SK-N-SH (cell line): ENCODE measurements around the gene ADAMTS2. TPM values are rescaled to one million over a fixed set of nuclear protein-coding genes. Genes with fewer than 3 reads are reported as not detected.

ENCODE experiments used
- CTCF ChIA-PET: fragments of 300-600, 350-600 bp; formaldehyde crosslinking; extraction: SDS; loops from one replicate; lab custom pipeline; 2021; lab: Yijun Ruan, JAX
- POLR2A ChIA-PET: fragments of 350-600 bp; sonication (Branson Sonifier 250); formaldehyde crosslinking; extraction: SDS; loops from one replicate; lab custom pipeline; 2020; ENCODE audit warnings: antibody characterized with exemption, inconsistent platforms; lab: Yijun Ruan, JAX
- DNase-seq: peaks from one replicate; pipeline ENCODE4 v3.0.0; 2012
- H2AFZ ChIP-seq: fragments of 200-600 bp; sonication (generic); 2 replicates; pipeline ENCODE4 v1.8.1; 2016; ENCODE audit warnings: antibody characterized with exemption, mild to moderate bottlenecking, low read depth
- H3F3A ChIP-seq: fragments of 200-600 bp; sonication (generic); replicated peaks from 2 replicates; pipeline ENCODE3; 2016; ENCODE audit warnings: antibody characterized with exemption, mild to moderate bottlenecking; ENCODE audit not compliant: insufficient read depth
- H3K27ac ChIP-seq, 2 experiments: fragments of 200-500 bp in 1 of 2; fragments of 200-600 bp in 1 of 2; sonication (Bioruptor generic) in 1 of 2; sonication (generic), shearing (Covaris generic) in 1 of 2; 2 replicates each; pipeline versions ENCODE4 v1.5.1 to v1.6.1; 2014 to 2016; ENCODE audit warnings: low read depth in 2 of 2, inconsistent platforms in 1 of 2, low read length in 1 of 2, mild to moderate bottlenecking in 1 of 2, mixed read lengths in 1 of 2
- H3K27me3 ChIP-seq: fragments of 200-600 bp; sonication (generic), shearing (Covaris generic); 2 replicates; pipeline ENCODE4 v1.6.1; 2016; ENCODE audit warnings: mixed run types; ENCODE audit not compliant: insufficient read depth
- H3K36me3 ChIP-seq, 2 experiments: fragments of 200-500 bp in 1 of 2; fragments of 200-600 bp in 1 of 2; sonication (Bioruptor generic) in 1 of 2; sonication (generic) in 1 of 2; replicated peaks in 1 of 2; 2 replicates each; pipeline versions ENCODE3 to v1.5.1; 2014 to 2016; ENCODE audit warnings: low read length in 1 of 2, mild to moderate bottlenecking in 1 of 2; ENCODE audit not compliant: insufficient read depth in 2 of 2, control insufficient read depth in 1 of 2
- H3K4me1 ChIP-seq, 2 experiments: fragments of 200-500 bp in 1 of 2; fragments of 200-600 bp in 1 of 2; sonication (Bioruptor generic) in 1 of 2; sonication (generic), shearing (Covaris generic) in 1 of 2; 2 replicates each; pipeline versions ENCODE4 v1.5.1 to v1.6.1; 2014 to 2016; ENCODE audit warnings: low read depth in 1 of 2, low read length in 1 of 2, mixed run types in 1 of 2; ENCODE audit not compliant: insufficient read depth in 2 of 2, control insufficient read depth in 1 of 2
- H3K4me2 ChIP-seq: fragments of 200-600 bp; sonication (generic), shearing (Covaris generic); 2 replicates; pipeline ENCODE4 v1.6.1; 2017; ENCODE audit warnings: mixed run types
- H3K4me3 ChIP-seq, 2 experiments: fragments of 200-500 bp in 1 of 2; fragments of 200-600 bp in 1 of 2; sonication (Bioruptor generic) in 1 of 2; sonication (generic), shearing (Covaris generic) in 1 of 2; 2 replicates each; pipeline versions ENCODE4 v1.5.1 to v1.8.1; 2014 to 2016; ENCODE audit warnings: low read depth in 2 of 2, inconsistent platforms in 1 of 2, low read length in 1 of 2, mild to moderate bottlenecking in 1 of 2, mixed read lengths in 1 of 2, moderate library complexity in 1 of 2
- H3K79me2 ChIP-seq: fragments of 200-600 bp; sonication (generic); 2 replicates; pipeline ENCODE4 v1.8.1; 2017; ENCODE audit warnings: mild to moderate bottlenecking; ENCODE audit not compliant: insufficient read depth
- H3K9ac ChIP-seq: fragments of 200-600 bp; sonication (generic); 2 replicates; pipeline ENCODE4 v1.6.1; 2017; ENCODE audit warnings: mixed run types
- H3K9me2 ChIP-seq: fragments of 200-600 bp; sonication (generic); 2 replicates; pipeline ENCODE4 v1.6.1; 2017; ENCODE audit warnings: mixed run types
- H3K9me3 ChIP-seq: fragments of 200-600 bp; sonication (generic); 2 replicates; pipeline ENCODE4 v1.6.1; 2017; ENCODE audit warnings: mixed run types, mild to moderate bottlenecking, moderate library complexity
- H4K20me1 ChIP-seq: fragments of 200-600 bp; sonication (generic); 2 replicates; pipeline ENCODE4 v1.6.1; 2017; ENCODE audit warnings: mild to moderate bottlenecking, mixed run types; ENCODE audit not compliant: insufficient read depth
- EP300 ChIP-seq, 2 experiments: IDR thresholded peaks; 2 replicates each; pipeline versions ENCODE4 v1.4.0 to v1.6.1; 2012; ENCODE audit warnings: borderline replicate concordance in 1 of 2, low read depth in 1 of 2, low read length in 1 of 2
- FOSL2 ChIP-seq: IDR thresholded peaks from 2 replicates; pipeline ENCODE4 v1.4.0; 2012; ENCODE audit warnings: low read depth, mild to moderate bottlenecking, moderate library complexity, borderline replicate concordance
- MEF2A ChIP-seq: IDR thresholded peaks from 2 replicates; pipeline ENCODE4 v1.4.0; 2012; ENCODE audit warnings: low read depth, borderline replicate concordance
- NRF1 ChIP-seq: IDR thresholded peaks from 2 replicates; pipeline ENCODE4 v1.6.1; 2012; ENCODE audit warnings: low read depth, mild to moderate bottlenecking, low read length
- RAD21 ChIP-seq: IDR thresholded peaks from 2 replicates; pipeline ENCODE4 v1.6.1; 2012; ENCODE audit warnings: mild to moderate bottlenecking, low read length
- RFX5 ChIP-seq: IDR thresholded peaks from 2 replicates; pipeline ENCODE4 v1.6.1; 2012; ENCODE audit warnings: mild to moderate bottlenecking, improper control_type of control experiment, low read length
- RXRA ChIP-seq: IDR thresholded peaks from 2 replicates; pipeline ENCODE4 v1.4.0; 2012; ENCODE audit warnings: low read depth, mild to moderate bottlenecking, borderline replicate concordance
- USF2 ChIP-seq: fragments of 150-350 bp; IDR thresholded peaks from 2 replicates; pipeline ENCODE4 v1.6.1; 2017; ENCODE audit warnings: antibody characterized with exemption, low read length, low read depth, borderline replicate concordance
- ZBTB33 ChIP-seq: IDR thresholded peaks from 2 replicates; pipeline ENCODE4 v1.4.0; 2012; ENCODE audit warnings: low read depth, borderline replicate concordance
- WGBS: methylation state at CpG from one replicate; pipeline ENCODE4 v1.1.6; 2017; ENCODE audit warnings: low lambda C conversion rate; 5-methylcytosine and 5-hydroxymethylcytosine counted together
- polyA plus RNA-seq, 3 experiments: library from polyadenylated mRNA; depleted of rRNA; stranded (reverse); fragments of >200 nt; gene quantifications; 2 replicates each; pipeline ENCODE4 v1.2.3, GENCODE V29; 2012
- TF ChIP-seq, protein P1 (sequence below): fragments of 200-600 bp; sonication (generic); IDR thresholded peaks from 2 replicates; pipeline ENCODE4 v1.6.1; 2017; ENCODE audit warnings: antibody characterized with exemption, mild to moderate bottlenecking, moderate library complexity

Gene ADAMTS2
- polyA plus RNA-seq, 1 of the 3 experiments (the other 2 are of a cell fraction): 0.12 TPM

GRCh38 chr5:179327021-179327735 is 18.1 kb downstream of the ADAMTS2 start:
- WGBS: 43% methylated on average over 15 of the region's 15 CpGs
- H3K27me3 ChIP-seq: no peaks in the 10 kb centered on the region
- no peaks in the 10 kb centered on the region for H3K9me2 ChIP-seq
- no peaks in the 10 kb centered on the region for H3K9me3 ChIP-seq
- ChIA-PET CTCF (interaction anchor here (1.2 to 6.3 kb wide), 2 partner anchors 60 to 161 kb away, joined by 3 to 46 read pairs; no protein-coding TSS in a partner anchor), POLR2A (interaction anchor here (1.0 kb wide), 1 partner anchor 17 kb away, joined by 3 read pairs; no protein-coding TSS in a partner anchor)
- peak overlapping the region in 1 of 2 experiments; percentile 81; a peak in 2 of 4 replicates for H3K27ac ChIP-seq
- no peaks in the 10 kb centered on the region for H4K20me1 ChIP-seq
- no peaks in the 10 kb centered on the region for H3K79me2 ChIP-seq
- DNase-seq: no peak
- no peaks in the 10 kb centered on the region for H3K36me3 ChIP-seq
- H3K4me3 ChIP-seq: no peak overlapping the region
- no peak overlapping the region for H3K9ac ChIP-seq
- H3F3A ChIP-seq: no peaks in the 10 kb centered on the region
- TF ChIP-seq MEF2A (no peak), RXRA (no peak), FOSL2 (no peak), NRF1 (no peak), EP300 (IDR thresholded peaks at IDR 0.05; ENCODE audit: borderline replicate concordance in 1 of 2, low read depth in 1 of 2, low read length in 1 of 2) (no peak), RAD21 (no peak), ZBTB33 (no peak), USF2 (no peak), RFX5 (no peak)
- TF ChIP-seq, protein P1, sequence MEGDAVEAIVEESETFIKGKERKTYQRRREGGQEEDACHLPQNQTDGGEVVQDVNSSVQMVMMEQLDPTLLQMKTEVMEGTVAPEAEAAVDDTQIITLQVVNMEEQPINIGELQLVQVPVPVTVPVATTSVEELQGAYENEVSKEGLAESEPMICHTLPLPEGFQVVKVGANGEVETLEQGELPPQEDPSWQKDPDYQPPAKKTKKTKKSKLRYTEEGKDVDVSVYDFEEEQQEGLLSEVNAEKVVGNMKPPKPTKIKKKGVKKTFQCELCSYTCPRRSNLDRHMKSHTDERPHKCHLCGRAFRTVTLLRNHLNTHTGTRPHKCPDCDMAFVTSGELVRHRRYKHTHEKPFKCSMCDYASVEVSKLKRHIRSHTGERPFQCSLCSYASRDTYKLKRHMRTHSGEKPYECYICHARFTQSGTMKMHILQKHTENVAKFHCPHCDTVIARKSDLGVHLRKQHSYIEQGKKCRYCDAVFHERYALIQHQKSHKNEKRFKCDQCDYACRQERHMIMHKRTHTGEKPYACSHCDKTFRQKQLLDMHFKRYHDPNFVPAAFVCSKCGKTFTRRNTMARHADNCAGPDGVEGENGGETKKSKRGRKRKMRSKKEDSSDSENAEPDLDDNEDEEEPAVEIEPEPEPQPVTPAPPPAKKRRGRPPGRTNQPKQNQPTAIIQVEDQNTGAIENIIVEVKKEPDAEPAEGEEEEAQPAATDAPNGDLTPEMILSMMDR: no peak
- H3K4me2 ChIP-seq: no peak overlapping the region
- peaks cover 0 to 73% of the 10 kb centered on the region in 2 experiments; a peak in 2 of 4 replicates for H3K4me1 ChIP-seq
- no peak overlapping the region for H2AFZ ChIP-seq
